HCT116 (cell line): Measurements from ENCODE around the gene SLC22A15.

ENCODE experiments used
- CTCF ChIP-seq, 3 experiments: fragments of 200-600 bp in 1 of 3; sonication (generic) in 1 of 3; IDR thresholded peaks in 2 of 3; conservative IDR thresholded peaks in 1 of 3; 2 replicates each; pipeline ENCODE4 v1.5.1; 2012 to 2017; ENCODE audit warnings: low read depth in 2 of 3, low read length in 2 of 3, antibody characterized with exemption in 1 of 3, borderline replicate concordance in 1 of 3, control low read depth in 1 of 3, mild to moderate bottlenecking in 1 of 3, mixed read lengths in 1 of 3, mixed run types in 1 of 3, moderate library complexity in 1 of 3; ENCODE audit not compliant: insufficient read depth in 1 of 3
- EGR1 ChIP-seq: IDR thresholded peaks from 2 replicates; pipeline ENCODE4 v1.6.1; 2012; ENCODE audit warnings: low read depth
- EZH2 ChIP-seq: fragments of 200-600 bp; sonication (generic); IDR thresholded peaks from 2 replicates; pipeline ENCODE4 v1.6.1; 2017; ENCODE audit warnings: antibody characterized with exemption, mixed run types
- POLR2AphosphoS5 ChIP-seq: IDR thresholded peaks from 2 replicates; pipeline ENCODE4 v1.6.1; 2011; ENCODE audit warnings: mild to moderate bottlenecking, low read depth, low read length, moderate library complexity
- RAD21 ChIP-seq: IDR thresholded peaks from 2 replicates; pipeline ENCODE4 v1.6.1; 2012; ENCODE audit warnings: low read depth, mild to moderate bottlenecking
- SIN3A ChIP-seq: IDR thresholded peaks from 2 replicates; pipeline ENCODE4 v1.6.1; 2012; ENCODE audit warnings: low read depth

- TF ChIP-seq EZH2 (no peak), RAD21 (no peak), CTCF (IDR thresholded peaks at IDR 0.05 in 2 of 3, conservative IDR thresholded peaks at IDR 0.05 in 1 of 3; ENCODE audit: borderline replicate concordance in 1 of 3, insufficient read depth in 1 of 3, low read depth in 2 of 3, low read length in 2 of 3) (no peak), SIN3A (no peak), EGR1 (no peak), POLR2AphosphoS5 (no peak)
Observed at GRCh38 chr1:116099379-116099778, 123.1 kb downstream of the SLC22A15 start.
